Right lobe of liver (tissue), 4 donors: Measurements from ENCODE around the gene PPP5C.

Source experiments
- CTCF ChIP-seq, 4 donors: fragments of 200-600 bp in 3 of 4; fragments of 450-650 bp in 1 of 4; IDR thresholded peaks; one replicate each; pipeline versions ENCODE4 v1.5.1 to v1.8.0; 2016 to 2022; ENCODE audit warnings: antibody characterized with exemption in 4 of 4, mild to moderate bottlenecking in 2 of 4
- POLR2A ChIP-seq: fragments of 450-650 bp; IDR thresholded peaks from one replicate; pipeline ENCODE4 v1.6.1; 2017; ENCODE audit warnings: antibody characterized with exemption, mild to moderate bottlenecking
- donor health status: DM: no; HTN: no; CAD: no.
- donor health status: DM: no; HTN: no; CAD: no.
- donor health status: DM: no; HTN: yes; CAD: no.

- TF ChIP-seq CTCF (IDR thresholded peaks at IDR 0.05): no peak
- TF ChIP-seq POLR2A: no peak
Observed at GRCh38 chr19:46350029-46350757, 3.3 kb downstream of the PPP5C start.
